Measurements from ENCODE around the gene TRAF3IP1. TPM values are rescaled to one million over a fixed set of nuclear protein-coding genes. Genes with fewer than 3 reads are reported as not detected.
A peak's percentile ranks its signal among the peaks of the same experiment; 100 is the strongest.

TRAF3IP1 gene
- total RNA-seq, 4 donors from 2014 or later = 11.0 to 27.2 (median 13.4) TPM

GRCh38 chr2:238415893-238416292, 95.6 kb downstream of the TRAF3IP1 start:
- no peak for DNase-seq
- Histone ChIP-seq H3K27me3 (no peaks in the 10 kb centered on the region), H3K4me3 (no peak overlapping the region), H3K4me1 (no peaks in the 10 kb centered on the region), H3K36me3 (no peaks in the 10 kb centered on the region), H3K27ac (no peak overlapping the region), H3K9me3 (no peaks in the 10 kb centered on the region)
- TF ChIP-seq CTCF (IDR thresholded peaks at IDR 0.05) = no peak
- no peak for TF ChIP-seq POLR2A (IDR thresholded peaks at IDR 0.05)

- TF ChIP-seq CTCF (IDR thresholded peaks at IDR 0.05) = no peak
- TF ChIP-seq POLR2A (IDR thresholded peaks at IDR 0.05) = no peak
- H3K36me3 ChIP-seq = no peaks in the 10 kb centered on the region
- H3K27me3 ChIP-seq = no peaks in the 10 kb centered on the region
- DNase-seq = peak in 1 of 3 donors; percentile 62
- H3K27ac ChIP-seq = peak overlapping the region in 2 of 4 donors; percentile 39 to 59
- H3K4me3 ChIP-seq = no peak overlapping the region
- H3K9me3 ChIP-seq = no peaks in the 10 kb centered on the region
- no peaks in the 10 kb centered on the region for H3K4me1 ChIP-seq
Observed at GRCh38 chr2:238418196-238418998, 98.1 kb downstream of the TRAF3IP1 start.

- no peak overlapping the region for H3K27ac ChIP-seq
Observed at GRCh38 chr2:238418999-238419546, 98.8 kb downstream of the TRAF3IP1 start.

GRCh38 chr2:238420442-238420841, 100.1 kb downstream of the TRAF3IP1 start:
- Histone ChIP-seq H3K27me3 (no peaks in the 10 kb centered on the region), H3K4me1 (no peaks in the 10 kb centered on the region), H3K9me3 (no peaks in the 10 kb centered on the region), H3K27ac (no peak overlapping the region), H3K36me3 (no peaks in the 10 kb centered on the region), H3K4me3 (no peak overlapping the region)
- DNase-seq = no peak
- TF ChIP-seq CTCF (IDR thresholded peaks at IDR 0.05) (no peak), POLR2A (IDR thresholded peaks at IDR 0.05) (no peak)

More at GRCh38 chr2:238418999-238419546, 98.8 kb downstream of the TRAF3IP1 start:
- Histone ChIP-seq H3K9me3 (no peaks in the 10 kb centered on the region), H3K36me3 (no peaks in the 10 kb centered on the region), H3K4me3 (no peak overlapping the region), H3K27me3 (no peaks in the 10 kb centered on the region), H3K4me1 (no peaks in the 10 kb centered on the region)
- TF ChIP-seq POLR2A (IDR thresholded peaks at IDR 0.05) (no peak), CTCF (IDR thresholded peaks at IDR 0.05) (no peak)
- no peak for DNase-seq

- H3K27me3 ChIP-seq = no peaks in the 10 kb centered on the region
- H3K9me3 ChIP-seq = no peaks in the 10 kb centered on the region
- H3K4me3 ChIP-seq = no peak overlapping the region
- TF ChIP-seq POLR2A (IDR thresholded peaks at IDR 0.05) = no peak
- TF ChIP-seq CTCF (IDR thresholded peaks at IDR 0.05) = no peak
- no peak overlapping the region for H3K27ac ChIP-seq
- no peaks in the 10 kb centered on the region for H3K36me3 ChIP-seq
- peaks cover 0 to 5% (median 4%) of the 10 kb centered on the region in 4 donors for H3K4me1 ChIP-seq
- no peak for DNase-seq
Observed at GRCh38 chr2:238420878-238421694, 100.8 kb downstream of the TRAF3IP1 start.
